ENCODE data around the gene TFDP3. TPM values are rescaled to one million over a fixed set of nuclear protein-coding genes. Genes with fewer than 3 reads are reported as not detected.

TFDP3 gene
- total and polyA plus RNA-seq, 2 of the 4 experiments (the other 2 are of a cell fraction) = not detected

GRCh38 chrX:133183806-133184205 is 34.3 kb downstream of the TFDP3 start:
- H3K4me2 ChIP-seq (ENCODE audit: low read depth, low read length) = no peak overlapping the region
- no peak overlapping the region for H4K5ac ChIP-seq (ENCODE audit: low read depth, low read length)
- ATAC-seq (ENCODE audit: low read depth) (no peak), DNase-seq (no peak)
- no peak overlapping the region for H2BK120ac ChIP-seq (ENCODE audit: low read depth, low read length)
- H3K4me1 ChIP-seq (ENCODE audit: control insufficient read depth, insufficient read depth, low read length) = no peaks in the 10 kb centered on the region
- no peaks in the 10 kb centered on the region for H3K36me3 ChIP-seq (ENCODE audit: control insufficient read depth, insufficient read depth, low read length)
- H4K91ac ChIP-seq (ENCODE audit: insufficient read depth, low read depth, low read length) = no peak overlapping the region
- no peak overlapping the region for H3K9ac ChIP-seq (ENCODE audit: low read depth, low read length)
- no peak overlapping the region for H2BK5ac ChIP-seq (ENCODE audit: low read depth, low read length, poor library complexity, severe bottlenecking)
- no peaks in the 10 kb centered on the region for H3K9me1 ChIP-seq (ENCODE audit: insufficient read depth, low read length)
- no peak overlapping the region for H2AK5ac ChIP-seq (ENCODE audit: low read depth, low read length)
- H2BK15ac ChIP-seq (ENCODE audit: low read depth, low read length) = no peak overlapping the region
- H3K4me3 ChIP-seq (ENCODE audit: insufficient read depth, low read depth, low read length) = no peak overlapping the region
- H3K79me1 ChIP-seq (ENCODE audit: low read depth in 1 of 2, low read length in 2 of 2) = no peaks in the 10 kb centered on the region
- no peak overlapping the region for H3K14ac ChIP-seq (replicated peaks; ENCODE audit: low read depth, low read length)
- no peak overlapping the region for H3K4ac ChIP-seq (ENCODE audit: low read depth, low read length)
- H3K27ac ChIP-seq (ENCODE audit: insufficient read depth, low read length) = no peak overlapping the region
- no CpG with 5 or more reads among the region's 2 CpGs for WGBS, 2 experiments (ENCODE audit: extremely low coverage in 2 of 2, insufficient read length in 1 of 2)
- H2AK9ac ChIP-seq (replicated peaks; ENCODE audit: low read depth, low read length, poor library complexity) = no peak overlapping the region
- H3K23ac ChIP-seq (ENCODE audit: low read depth, low read length) = no peak overlapping the region
- H2BK20ac ChIP-seq (ENCODE audit: low read depth, low read length) = no peak overlapping the region
- H3K27me3 ChIP-seq (ENCODE audit: control insufficient read depth, insufficient read depth, low read length) = no peaks in the 10 kb centered on the region; the same call in 1 of the 2 replicates
- TF ChIP-seq, protein P1, sequence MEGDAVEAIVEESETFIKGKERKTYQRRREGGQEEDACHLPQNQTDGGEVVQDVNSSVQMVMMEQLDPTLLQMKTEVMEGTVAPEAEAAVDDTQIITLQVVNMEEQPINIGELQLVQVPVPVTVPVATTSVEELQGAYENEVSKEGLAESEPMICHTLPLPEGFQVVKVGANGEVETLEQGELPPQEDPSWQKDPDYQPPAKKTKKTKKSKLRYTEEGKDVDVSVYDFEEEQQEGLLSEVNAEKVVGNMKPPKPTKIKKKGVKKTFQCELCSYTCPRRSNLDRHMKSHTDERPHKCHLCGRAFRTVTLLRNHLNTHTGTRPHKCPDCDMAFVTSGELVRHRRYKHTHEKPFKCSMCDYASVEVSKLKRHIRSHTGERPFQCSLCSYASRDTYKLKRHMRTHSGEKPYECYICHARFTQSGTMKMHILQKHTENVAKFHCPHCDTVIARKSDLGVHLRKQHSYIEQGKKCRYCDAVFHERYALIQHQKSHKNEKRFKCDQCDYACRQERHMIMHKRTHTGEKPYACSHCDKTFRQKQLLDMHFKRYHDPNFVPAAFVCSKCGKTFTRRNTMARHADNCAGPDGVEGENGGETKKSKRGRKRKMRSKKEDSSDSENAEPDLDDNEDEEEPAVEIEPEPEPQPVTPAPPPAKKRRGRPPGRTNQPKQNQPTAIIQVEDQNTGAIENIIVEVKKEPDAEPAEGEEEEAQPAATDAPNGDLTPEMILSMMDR (conservative IDR thresholded peaks at IDR 0.05; ENCODE audit: low read depth, low read length) = no peak
- TF ChIP-seq POLR2A (IDR thresholded peaks at IDR 0.05; ENCODE audit: low read depth, low read length) (no peak), SMC3 (IDR thresholded peaks at IDR 0.05; ENCODE audit: low read depth, low read length) (no peak), CEBPB (IDR thresholded peaks at IDR 0.05; ENCODE audit: low read depth, low read length) (no peak)
- H3K9me3 ChIP-seq (ENCODE audit: control insufficient read depth, insufficient read depth, low read length) = no peaks in the 10 kb centered on the region
- intact Hi-C loops (cut with micrococcal nuclease) = no loop called here
- no peak overlapping the region for H3K18ac ChIP-seq (ENCODE audit: low read depth, low read length)
- in situ Hi-C loops (cut with MboI; ENCODE audit: low sequenced_read_pairs) = no loop called here
- no TSS peak for BruUV-seq (replicated peaks)
- no peaks in the 10 kb centered on the region for H4K20me1 ChIP-seq (ENCODE audit: insufficient read depth, low read length)
- H4K8ac ChIP-seq (ENCODE audit: low read depth in 2 of 2, low read length in 2 of 2) = no peak overlapping the region
- no peak overlapping the region for H2AFZ ChIP-seq (replicated peaks; ENCODE audit: low read length, poor library complexity)
- ChIA-PET CTCF (no interaction called here), POLR2A (ENCODE audit: unreplicated experiment) (no interaction called here)
- no peak overlapping the region for H3K56ac ChIP-seq (ENCODE audit: extremely low read depth, insufficient read depth, low read length)
- dilution Hi-C loops (cut with HindIII; ENCODE audit: low sequenced_read_pairs, unreplicated experiment) = no loop called here

Data from IMR-90 (cell line).